ENCODE results near the gene SMIM22.

Gene SMIM22

DNA sequence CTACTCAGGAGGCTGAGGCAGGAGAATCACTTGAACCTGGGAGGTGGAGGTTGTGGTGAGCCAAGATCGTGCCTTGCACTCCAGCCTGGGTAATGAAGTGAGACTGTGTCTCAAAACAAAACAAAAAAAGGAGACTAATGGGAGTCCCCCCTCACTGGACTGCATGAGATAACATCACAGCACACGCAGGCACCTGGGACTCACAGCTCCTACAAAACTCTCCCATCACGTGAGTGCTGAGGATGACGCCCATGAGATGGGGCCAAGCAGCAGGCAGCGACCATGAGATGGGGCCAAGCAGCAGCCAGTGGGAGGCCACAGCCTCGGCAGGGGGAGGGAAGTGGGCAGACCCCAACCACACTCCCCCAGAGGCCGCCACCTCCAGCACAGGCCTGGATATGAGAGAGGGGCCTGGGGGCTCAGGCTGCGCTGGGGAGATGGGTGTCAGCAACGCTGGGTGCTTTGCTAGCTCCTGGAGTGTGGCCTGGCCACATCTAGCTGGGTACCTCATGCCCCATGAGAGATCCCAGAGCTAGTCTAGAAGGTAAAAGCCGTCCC, 45.4 kb upstream of the SMIM22 start:
- Mint-ChIP-seq H3K36me3 (ENCODE audit: low read depth) (peaks cover 22% of the 10 kb centered on the region), H3K27me3 (ENCODE audit: low read depth, poor library complexity) (no peaks in the 10 kb centered on the region), H3K4me1 (peaks cover 8% of the 10 kb centered on the region), H3K9me3 (no peaks in the 10 kb centered on the region), H3K27ac (no peak overlapping the region), H3K4me3 (no peak overlapping the region)
- TF ChIP-seq CTCF (IDR thresholded peaks at IDR 0.05) = no peak
- DNase-seq = no peak

DNA sequence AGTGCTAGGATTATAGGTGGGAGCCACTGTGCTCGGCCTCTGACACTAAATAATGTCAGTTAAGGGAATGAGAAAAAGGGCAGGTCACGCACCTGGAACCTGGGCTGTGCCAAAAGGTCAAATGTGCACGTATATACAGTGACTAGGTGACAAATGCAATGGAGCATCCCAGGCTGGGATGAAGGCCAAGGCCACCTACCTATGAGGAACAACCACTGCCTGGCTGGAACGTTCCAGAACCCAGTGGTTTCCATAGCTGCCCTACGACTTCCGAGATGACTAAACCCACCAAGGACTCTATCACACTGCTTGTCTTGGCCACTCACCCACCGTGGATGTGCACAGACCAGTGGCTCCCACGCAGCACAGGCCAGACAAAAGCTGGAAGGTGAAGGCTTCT, 44.3 kb upstream of the SMIM22 start:
- peaks cover 8% of the 10 kb centered on the region for H3K9me3 Mint-ChIP-seq

GRCh38 chr16:4752351-4753100, 42.6 kb upstream of the SMIM22 start:
- TF ChIP-seq CTCF (IDR thresholded peaks at IDR 0.05) = no peak
- H3K4me1 Mint-ChIP-seq = peaks cover 5% of the 10 kb centered on the region
- no peak overlapping the region for H3K27ac Mint-ChIP-seq
- no peaks in the 10 kb centered on the region for H3K27me3 Mint-ChIP-seq (ENCODE audit: low read depth, poor library complexity)
- no peak for DNase-seq
- peaks cover 9% of the 10 kb centered on the region for H3K9me3 Mint-ChIP-seq
- peaks cover 47% of the 10 kb centered on the region for H3K36me3 Mint-ChIP-seq (ENCODE audit: low read depth)
- no peak overlapping the region for H3K4me3 Mint-ChIP-seq

More for the DNA sequence above, 44.3 kb upstream of the SMIM22 start:
- no peak for TF ChIP-seq CTCF (IDR thresholded peaks at IDR 0.05)
- peaks cover 8% of the 10 kb centered on the region for H3K4me1 Mint-ChIP-seq
- H3K27me3 Mint-ChIP-seq (ENCODE audit: low read depth, poor library complexity) = no peaks in the 10 kb centered on the region
- H3K4me3 Mint-ChIP-seq = no peak overlapping the region
- H3K27ac Mint-ChIP-seq = no peak overlapping the region
- peaks cover 33% of the 10 kb centered on the region for H3K36me3 Mint-ChIP-seq (ENCODE audit: low read depth)
- DNase-seq = no peak

DNA sequence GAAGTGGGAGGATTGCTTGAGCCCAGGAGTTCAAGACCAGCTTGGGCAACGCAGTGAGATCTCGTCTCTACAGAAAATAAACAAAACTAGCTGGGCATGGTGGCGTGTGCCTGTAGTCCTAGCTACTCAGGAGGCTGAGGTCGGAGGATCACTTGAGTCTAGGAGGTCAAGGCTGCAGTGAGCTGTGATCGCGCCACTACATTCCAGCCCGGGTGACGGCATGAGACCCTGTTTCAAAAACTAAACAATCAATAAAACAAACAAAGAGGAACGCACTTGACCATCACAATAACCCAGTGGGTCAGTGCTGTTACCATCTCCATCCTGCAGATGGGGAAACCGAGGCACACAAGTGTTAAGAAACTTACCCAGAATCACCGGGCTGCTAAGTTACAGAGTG, 41.9 kb upstream of the SMIM22 start:
- Mint-ChIP-seq H3K27ac (no peak overlapping the region), H3K36me3 (ENCODE audit: low read depth) (peaks cover 51% of the 10 kb centered on the region), H3K4me1 (no peaks in the 10 kb centered on the region), H3K4me3 (no peak overlapping the region), H3K27me3 (ENCODE audit: low read depth, poor library complexity) (no peaks in the 10 kb centered on the region), H3K9me3 (peaks cover 9% of the 10 kb centered on the region)
- TF ChIP-seq CTCF (IDR thresholded peaks at IDR 0.05) = no peak
- no peak for DNase-seq

DNA sequence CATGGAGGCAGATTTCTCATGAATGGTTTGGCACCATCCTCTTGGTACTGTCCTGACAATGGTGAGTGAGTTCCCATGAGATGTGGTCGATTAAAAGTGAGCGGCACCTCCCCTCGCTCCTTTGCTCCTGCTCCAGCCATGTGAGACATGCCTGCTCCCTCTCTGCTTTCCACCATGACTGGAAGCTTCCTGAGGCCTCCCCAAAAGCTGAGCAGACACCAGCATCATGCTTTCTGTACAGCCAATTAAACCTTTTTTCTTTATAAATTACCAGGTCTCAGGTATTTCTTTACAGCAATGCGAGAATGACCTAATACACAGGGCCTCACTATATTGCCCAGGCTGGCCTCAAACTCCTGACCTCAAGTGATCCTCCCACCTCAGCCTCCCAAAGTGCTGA, 40.3 kb upstream of the SMIM22 start:
- Mint-ChIP-seq H3K9me3 (peaks cover 9% of the 10 kb centered on the region), H3K27ac (no peak overlapping the region), H3K4me3 (no peak overlapping the region), H3K4me1 (no peaks in the 10 kb centered on the region), H3K27me3 (ENCODE audit: low read depth, poor library complexity) (no peaks in the 10 kb centered on the region), H3K36me3 (ENCODE audit: low read depth) (peaks cover 65% of the 10 kb centered on the region)
- DNase-seq = no peak
- no peak for TF ChIP-seq CTCF (IDR thresholded peaks at IDR 0.05)

DNA sequence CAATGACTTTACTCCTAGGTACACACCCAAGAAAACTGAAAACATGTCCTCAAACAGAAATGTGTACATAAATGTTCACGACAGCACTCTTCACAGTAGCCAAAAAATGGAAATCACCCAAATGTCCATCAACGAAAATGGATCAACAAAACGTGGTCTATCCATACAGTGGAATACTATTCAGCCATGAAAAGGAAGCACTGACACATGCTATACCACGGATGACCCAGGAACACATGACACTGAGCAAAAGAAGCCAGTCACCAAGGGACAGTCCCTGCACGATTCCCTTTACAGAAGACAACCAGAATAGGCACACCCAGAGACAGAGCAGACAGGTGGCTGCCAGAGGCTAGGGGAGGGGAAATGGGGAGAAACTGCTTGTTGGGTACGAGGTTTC, 39.5 kb upstream of the SMIM22 start:
- H3K4me3 Mint-ChIP-seq = no peak overlapping the region
- H3K27me3 Mint-ChIP-seq (ENCODE audit: low read depth, poor library complexity) = no peaks in the 10 kb centered on the region
- TF ChIP-seq CTCF (IDR thresholded peaks at IDR 0.05) = no peak
- H3K27ac Mint-ChIP-seq = no peak overlapping the region
- H3K4me1 Mint-ChIP-seq = no peaks in the 10 kb centered on the region
- peaks cover 9% of the 10 kb centered on the region for H3K9me3 Mint-ChIP-seq
- H3K36me3 Mint-ChIP-seq (ENCODE audit: low read depth) = peaks cover 71% of the 10 kb centered on the region
- no peak for DNase-seq

All from nephron progenitor cell (in vitro differentiated cells).